Measurements from ENCODE around the gene PDCD11. TPM values are rescaled to one million over a fixed set of nuclear protein-coding genes. Genes with fewer than 3 reads are reported as not detected.
A peak's percentile ranks its signal among the peaks of the same experiment; 100 is the strongest.

PDCD11 gene
- total RNA-seq, 2 donors from 2014 or later, result 13.0 to 32.0 TPM

- no peaks in the 10 kb centered on the region for H3K4me1 ChIP-seq
- no peaks in the 10 kb centered on the region for H3K9me3 ChIP-seq
- DNase-seq (no peak), ATAC-seq (no peak)
- WGBS, 2 donors, result 90 to 94% methylated on average over 8 to 9 of the region's 9 CpGs
- H3K27ac ChIP-seq, result no peak overlapping the region
- no peak overlapping the region for H3K4me3 ChIP-seq
- H3K36me3 ChIP-seq (replicated peaks in 1 of 2; ENCODE audit: insufficient read depth in 1 of 2, low read depth in 2 of 2), result peaks cover 16 to 27% of the 10 kb centered on the region in 2 donors
- intact Hi-C loops (cut with DNase I), result no loop called here
- TF ChIP-seq POLR2A (IDR thresholded peaks at IDR 0.05), result no peak
- TF ChIP-seq CTCF (IDR thresholded peaks at IDR 0.05), result no peak
- no peaks in the 10 kb centered on the region for H3K27me3 ChIP-seq
These were observed 31.4 kb downstream of the PDCD11 start for GRCh38 chr10:103427866-103428265.

GRCh38 chr10:103428989-103429643 lies 32.7 kb downstream of the PDCD11 start:
- Histone ChIP-seq H3K9me3 (no peaks in the 10 kb centered on the region), H3K4me1 (no peaks in the 10 kb centered on the region), H3K27me3 (no peaks in the 10 kb centered on the region), H3K36me3 (replicated peaks in 1 of 2; ENCODE audit: insufficient read depth in 1 of 2, low read depth in 2 of 2) (peaks cover 10 to 19% of the 10 kb centered on the region in 2 donors), H3K27ac (no peak overlapping the region), H3K4me3 (no peak overlapping the region)
- intact Hi-C loops (cut with DNase I), result no loop called here
- TF ChIP-seq CTCF (IDR thresholded peaks at IDR 0.05) (no peak), POLR2A (IDR thresholded peaks at IDR 0.05) (no peak)
- ATAC-seq (no peak), DNase-seq (no peak)
- WGBS, 2 donors, result 66 to 73% methylated on average over 5 of the region's 5 CpGs

GRCh38 chr10:103429647-103430046 lies 33.2 kb downstream of the PDCD11 start:
- peaks cover 6 to 15% of the 10 kb centered on the region in 2 donors for H3K36me3 ChIP-seq (replicated peaks in 1 of 2; ENCODE audit: insufficient read depth in 1 of 2, low read depth in 2 of 2)
- intact Hi-C loops (cut with DNase I), result no loop called here

GRCh38 chr10:103431902-103432301 lies 35.5 kb downstream of the PDCD11 start:
- H3K27ac ChIP-seq, result no peak overlapping the region
- no peak for TF ChIP-seq CTCF (IDR thresholded peaks at IDR 0.05)
- TF ChIP-seq POLR2A (IDR thresholded peaks at IDR 0.05), result no peak
- H3K4me3 ChIP-seq, result no peak overlapping the region
- H3K36me3 ChIP-seq (replicated peaks in 1 of 2; ENCODE audit: insufficient read depth in 1 of 2, low read depth in 2 of 2), result peaks cover 6 to 10% of the 10 kb centered on the region in 2 donors
- no peaks in the 10 kb centered on the region for H3K9me3 ChIP-seq
- H3K27me3 ChIP-seq, result no peaks in the 10 kb centered on the region
- no peak for DNase-seq
- 37% methylated on average over 8 of the region's 8 CpGs for WGBS, 2 donors
- H3K4me1 ChIP-seq, result no peaks in the 10 kb centered on the region
- intact Hi-C loops (cut with DNase I), result no loop called here
- ATAC-seq, result no peak

More at GRCh38 chr10:103429647-103430046, 33.2 kb downstream of the PDCD11 start:
- DNase-seq (no peak), ATAC-seq (no peak)
- H3K4me3 ChIP-seq, result no peak overlapping the region
- H3K9me3 ChIP-seq, result no peaks in the 10 kb centered on the region
- no peak for TF ChIP-seq POLR2A (IDR thresholded peaks at IDR 0.05)
- no peak for TF ChIP-seq CTCF (IDR thresholded peaks at IDR 0.05)
- no peak overlapping the region for H3K27ac ChIP-seq
- H3K27me3 ChIP-seq, result no peaks in the 10 kb centered on the region
- H3K4me1 ChIP-seq, result no peaks in the 10 kb centered on the region
- 85 to 94% methylated on average over 5 of the region's 5 CpGs for WGBS, 2 donors

- no peaks in the 10 kb centered on the region for H3K9me3 ChIP-seq
- WGBS, 2 donors, result 55 to 57% methylated on average over 2 of the region's 2 CpGs
- intact Hi-C loops (cut with DNase I), result no loop called here
- no peaks in the 10 kb centered on the region for H3K4me1 ChIP-seq
- H3K4me3 ChIP-seq, result no peak overlapping the region
- no peaks in the 10 kb centered on the region for H3K27me3 ChIP-seq
- peaks cover 6 to 15% of the 10 kb centered on the region in 2 donors for H3K36me3 ChIP-seq (replicated peaks in 1 of 2; ENCODE audit: insufficient read depth in 1 of 2, low read depth in 2 of 2)
- TF ChIP-seq CTCF (IDR thresholded peaks at IDR 0.05), result no peak
- TF ChIP-seq POLR2A (IDR thresholded peaks at IDR 0.05), result no peak
- DNase-seq (peak in 2 of 4 donors; percentile 52 to 72), ATAC-seq (no peak)
- no peak overlapping the region for H3K27ac ChIP-seq
These were observed 37.4 kb downstream of the PDCD11 start for GRCh38 chr10:103433858-103434257.
